ENCODE data around the gene AGTR1.

Gene AGTR1

DNA sequence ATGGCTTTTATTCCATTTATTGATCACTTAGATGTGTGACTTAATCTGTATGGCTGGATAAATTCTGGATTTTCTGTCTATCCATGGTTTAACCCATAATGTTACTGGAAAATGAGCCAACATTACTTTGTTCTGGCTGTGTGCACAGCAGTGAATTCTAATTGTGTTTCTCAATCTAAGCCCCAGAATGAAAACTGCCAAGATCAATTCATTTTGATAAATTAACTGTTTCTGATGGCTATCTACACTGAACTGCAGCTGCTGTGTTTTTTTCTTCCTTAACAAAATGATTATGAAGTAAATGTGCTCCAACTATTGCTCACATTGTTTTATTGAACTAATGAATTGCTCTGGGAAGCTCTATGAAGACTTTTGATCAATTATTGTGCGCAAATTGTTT is 94.2 kb downstream of the AGTR1 start:
- H3K27me3 ChIP-seq (ENCODE audit: insufficient read depth, low read depth, severe bottlenecking): no peaks in the 10 kb centered on the region
- TF ChIP-seq, protein P1, sequence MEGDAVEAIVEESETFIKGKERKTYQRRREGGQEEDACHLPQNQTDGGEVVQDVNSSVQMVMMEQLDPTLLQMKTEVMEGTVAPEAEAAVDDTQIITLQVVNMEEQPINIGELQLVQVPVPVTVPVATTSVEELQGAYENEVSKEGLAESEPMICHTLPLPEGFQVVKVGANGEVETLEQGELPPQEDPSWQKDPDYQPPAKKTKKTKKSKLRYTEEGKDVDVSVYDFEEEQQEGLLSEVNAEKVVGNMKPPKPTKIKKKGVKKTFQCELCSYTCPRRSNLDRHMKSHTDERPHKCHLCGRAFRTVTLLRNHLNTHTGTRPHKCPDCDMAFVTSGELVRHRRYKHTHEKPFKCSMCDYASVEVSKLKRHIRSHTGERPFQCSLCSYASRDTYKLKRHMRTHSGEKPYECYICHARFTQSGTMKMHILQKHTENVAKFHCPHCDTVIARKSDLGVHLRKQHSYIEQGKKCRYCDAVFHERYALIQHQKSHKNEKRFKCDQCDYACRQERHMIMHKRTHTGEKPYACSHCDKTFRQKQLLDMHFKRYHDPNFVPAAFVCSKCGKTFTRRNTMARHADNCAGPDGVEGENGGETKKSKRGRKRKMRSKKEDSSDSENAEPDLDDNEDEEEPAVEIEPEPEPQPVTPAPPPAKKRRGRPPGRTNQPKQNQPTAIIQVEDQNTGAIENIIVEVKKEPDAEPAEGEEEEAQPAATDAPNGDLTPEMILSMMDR (IDR thresholded peaks at IDR 0.05; ENCODE audit: low read depth, low read length): no peak
- H3K27ac ChIP-seq: no peak overlapping the region
- no peak for DNase-seq
- no peaks in the 10 kb centered on the region for H3K9me3 ChIP-seq (ENCODE audit: severe bottlenecking)
- no peaks in the 10 kb centered on the region for H3K36me3 ChIP-seq
- no peak overlapping the region for H3K4me3 ChIP-seq (ENCODE audit: low read depth, low read length)

DNA sequence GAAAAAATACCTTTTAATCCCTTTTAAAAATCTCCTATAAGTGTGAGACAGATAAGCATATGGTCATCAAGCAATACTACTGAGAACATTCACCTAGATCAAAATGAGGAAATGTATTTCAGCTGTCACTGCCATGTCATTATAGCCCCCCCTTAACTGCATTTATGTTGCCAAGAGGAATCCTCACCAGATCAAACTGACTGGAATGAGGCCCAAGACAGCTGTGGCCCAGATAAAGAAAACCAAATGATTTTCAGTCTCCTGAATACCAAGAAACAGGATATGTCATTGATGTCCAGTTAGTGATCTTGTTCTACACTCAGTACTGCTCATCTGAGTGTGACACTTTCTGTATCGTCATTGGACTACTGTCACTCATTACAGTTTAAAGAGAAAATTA is 94.8 kb downstream of the AGTR1 start:
- no peaks in the 10 kb centered on the region for H3K36me3 ChIP-seq
- no peaks in the 10 kb centered on the region for H3K27me3 ChIP-seq (ENCODE audit: insufficient read depth, low read depth, severe bottlenecking)
- DNase-seq: no peak
- H3K27ac ChIP-seq: no peak overlapping the region
- H3K4me3 ChIP-seq (ENCODE audit: low read depth, low read length): no peak overlapping the region
- no peaks in the 10 kb centered on the region for H3K9me3 ChIP-seq (ENCODE audit: severe bottlenecking)
- TF ChIP-seq, protein P1 (IDR thresholded peaks at IDR 0.05; ENCODE audit: low read depth, low read length): no peak

All from WERI-Rb-1 (cell line).